Mammary epithelial cell (primary cell): Measurements from ENCODE around the gene ACTMAP.

ENCODE experiments used
- CTCF ChIP-seq, 2 donors: IDR thresholded peaks in 1 of 2; conservative IDR thresholded peaks in 1 of 2; 2 replicates each; pipeline ENCODE4 v1.5.1; 2011 to 2012; ENCODE audit warnings: inconsistent platforms in 2 of 2, low read length in 2 of 2, mild to moderate bottlenecking in 2 of 2, control low read depth in 1 of 2, low read depth in 1 of 2; ENCODE audit not compliant: insufficient read depth in 1 of 2; ENCODE audit errors: extremely low read depth in 1 of 2
- EZH2 ChIP-seq: IDR thresholded peaks from 2 replicates; pipeline ENCODE4 v1.6.1; 2012; ENCODE audit warnings: low read length, inconsistent platforms, borderline replicate concordance

DNA sequence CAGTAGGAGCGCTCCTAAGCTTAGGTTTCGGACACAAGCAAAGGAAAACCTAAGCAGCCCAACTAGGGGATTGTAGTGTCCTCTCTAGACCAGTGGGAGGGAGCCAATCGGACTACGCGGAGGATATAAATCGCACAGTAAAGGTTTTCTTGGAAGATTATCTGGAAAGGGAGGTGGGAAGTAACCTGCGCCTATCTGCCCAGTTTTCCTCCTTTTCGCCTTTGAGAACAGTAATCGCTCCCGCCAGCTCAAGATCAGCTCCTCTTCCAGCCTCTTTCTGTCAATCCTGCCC is 27.3 kb upstream of the ACTMAP start:
- TF ChIP-seq CTCF (conservative IDR thresholded peaks at IDR 0.05 in 1 of 2, IDR thresholded peaks at IDR 0.05 in 1 of 2; ENCODE audit: extremely low read depth in 1 of 2, insufficient read depth in 1 of 2, low read depth in 1 of 2, low read length in 2 of 2) (no peak), EZH2 (no peak)
